GM21723 (cell line): Measurements from ENCODE around the gene TRPM5.

Experiments used
- ATAC-seq: cut with Tn5 transposase; IDR thresholded peaks from one replicate; pipeline ENCODE4 v1.9.1; 2021; ENCODE audit warnings: mild to moderate bottlenecking, moderate library complexity; ENCODE audit not compliant: unreplicated experiment

The TRPM5 gene

DNA sequence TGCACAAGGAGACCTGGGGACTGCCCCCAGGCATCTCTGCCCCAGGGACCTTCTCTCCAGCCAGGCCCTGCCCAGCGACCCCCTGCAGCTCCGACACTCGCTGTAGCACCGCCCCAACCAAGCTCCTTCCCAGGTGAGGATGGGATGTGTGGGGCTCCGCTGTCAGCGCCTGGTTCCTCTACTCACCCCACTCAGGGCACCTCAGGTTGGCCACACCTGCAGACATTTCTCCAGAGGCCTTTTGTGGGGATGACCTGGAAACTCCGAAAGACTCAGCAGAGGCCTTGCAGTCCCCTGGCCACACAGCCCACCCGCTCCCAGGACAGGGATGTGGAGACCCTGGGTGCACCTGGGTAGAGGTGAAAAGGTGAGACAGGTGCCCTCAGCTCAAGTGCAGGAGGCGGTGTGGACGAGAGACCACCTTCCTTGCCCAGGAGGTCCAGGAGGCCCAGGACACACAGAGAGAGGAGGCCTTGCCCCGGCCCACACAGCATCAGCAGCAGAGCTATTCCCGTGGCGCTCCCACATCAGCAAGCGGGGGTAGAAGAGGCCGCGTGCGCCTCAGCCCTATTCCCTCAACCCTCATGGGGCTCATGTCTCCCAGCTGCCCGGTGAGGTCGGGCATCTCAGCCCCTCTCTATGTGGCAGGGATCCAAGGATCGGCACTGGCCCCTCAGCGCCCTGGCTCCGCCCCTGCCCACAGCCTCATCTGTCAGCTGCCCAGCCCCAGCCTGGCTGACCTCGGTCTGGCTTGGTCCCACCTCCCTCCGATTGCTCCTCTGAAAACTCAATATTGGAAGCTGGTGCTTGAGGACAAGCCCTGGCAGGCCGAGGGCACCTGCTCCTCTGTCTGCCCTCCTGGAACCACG lies 20.9 kb downstream of the TRPM5 start:
- ATAC-seq: no peak

- ATAC-seq: no peak
Observed at GRCh38 chr11:2422461-2423156, 21.7 kb downstream of the TRPM5 start.

DNA sequence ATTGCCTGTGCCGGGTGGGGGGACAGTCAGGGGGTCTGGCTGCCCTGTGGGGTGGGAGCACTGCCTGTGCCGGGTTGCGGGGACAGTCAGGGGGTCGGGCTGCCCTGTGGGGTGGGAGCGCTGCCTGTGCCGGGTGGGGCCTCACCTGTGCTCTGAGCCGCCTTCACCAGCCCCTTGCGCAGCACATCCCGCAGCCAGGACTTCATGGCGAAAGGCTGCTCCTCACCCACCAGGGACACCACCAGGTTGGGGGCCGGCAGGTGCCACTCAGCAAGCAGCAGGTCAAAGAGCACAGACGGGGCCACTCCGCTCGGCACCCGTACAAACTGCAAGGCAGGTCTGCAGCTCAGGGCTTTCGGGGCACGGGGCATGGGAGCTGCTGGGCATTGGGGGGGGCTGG lies 22.3 kb downstream of the TRPM5 start:
- no peak for ATAC-seq

- ATAC-seq: no peak
Observed at GRCh38 chr11:2421226-2421994, 22.9 kb downstream of the TRPM5 start.

DNA sequence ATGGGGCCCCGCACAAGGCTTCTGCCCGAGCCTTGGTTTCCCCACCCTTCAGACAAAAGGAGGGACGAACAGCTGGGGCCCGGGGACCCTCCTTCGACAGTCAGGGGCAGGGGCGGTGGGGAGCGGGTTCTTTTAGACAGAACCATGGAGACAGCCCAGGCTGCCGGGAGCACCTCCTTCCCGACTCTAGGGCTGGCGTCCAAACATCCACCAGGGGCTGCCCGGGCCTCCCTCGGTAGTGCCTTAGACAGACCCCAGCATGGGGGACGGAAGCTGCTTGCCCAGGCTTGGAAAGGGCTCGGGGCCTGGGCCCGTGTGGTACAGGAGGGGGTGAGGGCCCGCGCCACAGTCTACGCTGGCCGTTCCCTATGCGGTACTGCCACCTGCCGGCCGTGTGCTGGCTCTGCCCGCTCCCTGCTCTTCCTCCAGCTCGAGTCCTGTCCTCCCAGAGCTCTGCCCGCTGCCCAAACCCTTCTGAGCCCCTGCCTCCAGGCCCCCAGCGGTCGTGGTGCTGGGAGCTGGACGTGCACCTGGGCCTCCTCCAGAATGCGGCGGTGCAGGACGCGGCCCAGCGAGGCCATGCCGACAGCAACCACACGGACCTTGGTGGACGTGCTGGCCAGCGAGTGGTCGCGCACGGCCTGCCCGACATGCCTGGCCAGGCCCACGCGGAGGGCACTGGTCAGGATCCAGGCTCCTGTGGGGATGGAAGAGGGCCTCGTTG lies 23.6 kb downstream of the TRPM5 start:
- peak; percentile 81 for ATAC-seq

DNA sequence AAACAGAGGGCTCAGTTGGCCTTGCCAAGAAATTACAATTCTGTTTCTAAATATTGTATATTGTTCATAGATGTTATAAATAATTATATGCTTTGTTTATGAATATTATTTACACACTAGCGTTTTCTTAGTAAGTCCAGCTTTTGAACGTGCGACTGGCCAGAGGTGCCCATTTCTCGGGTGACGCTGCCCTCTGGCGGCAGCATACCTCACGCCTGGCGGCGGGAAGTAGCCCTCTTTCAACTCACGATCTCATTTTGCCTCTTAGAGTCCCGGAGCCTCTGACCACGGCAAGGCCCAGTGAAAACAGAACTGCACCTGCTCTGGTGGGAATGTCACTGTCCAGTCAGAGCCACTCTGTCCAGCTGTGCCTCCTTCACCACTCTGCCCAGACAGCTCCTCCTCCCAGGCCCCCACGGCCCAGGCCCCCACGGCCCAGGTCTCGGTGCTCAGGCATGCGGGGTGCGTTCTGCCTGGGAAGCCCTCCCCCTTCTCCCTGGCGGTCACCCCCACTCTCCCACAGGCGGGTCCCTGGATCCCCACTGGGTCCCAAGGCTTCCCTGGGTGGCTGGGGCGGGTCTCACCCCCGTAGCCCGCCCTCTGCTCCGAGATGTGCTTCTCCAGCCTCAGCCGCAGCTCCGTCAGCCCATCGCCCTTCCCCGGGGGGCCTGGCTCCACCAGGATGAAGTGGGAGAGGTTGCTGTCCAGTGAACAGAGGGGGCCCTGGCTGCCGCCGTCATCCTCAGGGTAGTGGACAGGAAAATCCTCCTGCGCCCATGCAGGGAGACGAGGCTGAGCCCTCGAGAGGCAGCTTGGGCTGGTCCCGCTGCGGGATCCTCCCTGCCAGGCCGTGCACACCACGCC lies 24.4 kb downstream of the TRPM5 start:
- no peak for ATAC-seq

DNA sequence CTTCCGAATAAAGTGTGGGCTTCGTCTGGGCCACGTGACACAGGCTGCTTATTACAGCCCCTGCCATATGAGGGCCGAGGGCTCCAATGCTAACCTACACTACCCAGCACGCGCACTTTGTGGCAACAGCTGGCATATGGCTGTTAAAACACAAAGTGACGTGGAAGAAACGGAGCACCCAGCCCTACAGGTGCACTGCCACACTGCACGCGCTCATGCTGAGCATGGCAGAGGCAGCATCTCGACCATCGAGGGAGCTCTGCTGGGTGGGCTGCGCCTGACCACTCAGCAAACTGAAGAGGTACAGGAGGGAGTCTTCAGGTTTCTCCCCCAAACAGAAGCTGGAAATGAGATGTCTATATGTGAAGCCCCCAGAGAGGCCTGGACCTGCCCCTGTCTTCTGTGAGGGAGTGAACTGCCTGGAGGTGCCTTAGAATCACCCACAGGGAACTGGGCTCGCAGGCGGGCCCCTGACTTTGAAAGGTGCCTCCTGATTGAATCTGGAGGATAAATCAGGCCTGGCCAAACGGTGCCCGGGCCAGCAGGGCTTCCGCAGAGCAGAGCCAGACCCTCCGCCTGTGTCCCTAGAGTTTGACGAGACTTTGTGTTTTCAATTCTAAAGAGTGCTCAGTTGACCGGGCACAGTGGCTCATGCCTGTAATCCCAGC lies 25.5 kb downstream of the TRPM5 start:
- ATAC-seq: no peak

- ATAC-seq: no peak
Observed at GRCh38 chr11:2417856-2418692, 26.2 kb downstream of the TRPM5 start.

DNA sequence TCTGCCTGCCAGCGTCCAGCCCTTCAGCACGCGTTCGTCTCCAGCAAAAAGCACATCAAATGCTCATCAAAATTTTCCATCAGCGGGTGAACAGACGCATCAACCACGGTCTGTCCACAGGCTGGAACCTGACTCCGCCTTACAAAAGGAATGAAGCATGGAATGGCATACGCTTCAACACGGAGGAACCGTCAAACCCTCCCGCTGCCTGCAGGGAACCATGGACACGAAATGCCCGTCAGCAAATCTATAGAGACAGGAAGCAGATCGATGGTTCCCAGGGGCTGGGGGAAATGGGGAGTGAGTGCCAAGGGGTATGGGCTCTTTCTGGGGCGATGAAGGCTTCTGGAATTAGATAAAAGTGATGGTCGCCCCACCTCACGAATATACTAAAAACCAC lies 27.5 kb downstream of the TRPM5 start:
- no peak for ATAC-seq

DNA sequence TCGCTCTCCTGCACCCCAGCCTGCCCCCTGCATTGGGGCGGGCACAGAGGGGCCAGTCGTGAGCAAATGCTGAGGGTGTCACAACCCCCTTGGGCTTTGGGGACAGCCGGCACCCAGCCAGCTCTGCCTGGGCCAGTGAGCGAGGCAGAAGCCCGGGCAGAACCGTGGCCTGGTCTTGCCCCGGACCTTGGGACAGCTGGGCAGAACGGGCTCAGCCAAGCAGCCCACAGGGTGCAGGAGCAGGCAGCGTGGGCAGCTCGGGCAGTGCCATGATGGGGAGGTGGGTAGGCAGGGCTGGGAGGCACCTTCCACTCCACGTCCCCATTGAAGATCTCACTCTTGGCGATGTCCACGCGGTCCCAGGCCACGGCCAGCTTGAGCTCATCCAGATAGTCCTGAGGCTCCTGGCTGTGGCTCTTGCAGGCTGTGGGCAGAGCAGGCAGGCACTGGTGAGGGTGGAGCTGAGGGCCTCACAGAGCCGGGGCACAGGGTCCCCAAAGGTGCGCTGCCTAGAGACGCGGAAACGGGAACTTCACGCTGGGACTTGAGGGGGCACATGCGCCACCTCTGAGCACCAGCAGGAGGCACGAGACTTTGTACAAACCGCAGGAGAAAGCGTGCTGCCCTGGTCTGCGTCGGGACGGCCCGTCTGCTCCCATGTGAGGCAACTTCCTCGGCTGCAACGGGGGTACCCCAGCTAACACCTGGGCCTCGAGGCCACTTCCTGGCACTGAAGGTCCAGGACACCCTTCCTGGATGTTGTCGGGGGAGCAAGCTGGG lies 28.5 kb downstream of the TRPM5 start:
- no peak for ATAC-seq

DNA sequence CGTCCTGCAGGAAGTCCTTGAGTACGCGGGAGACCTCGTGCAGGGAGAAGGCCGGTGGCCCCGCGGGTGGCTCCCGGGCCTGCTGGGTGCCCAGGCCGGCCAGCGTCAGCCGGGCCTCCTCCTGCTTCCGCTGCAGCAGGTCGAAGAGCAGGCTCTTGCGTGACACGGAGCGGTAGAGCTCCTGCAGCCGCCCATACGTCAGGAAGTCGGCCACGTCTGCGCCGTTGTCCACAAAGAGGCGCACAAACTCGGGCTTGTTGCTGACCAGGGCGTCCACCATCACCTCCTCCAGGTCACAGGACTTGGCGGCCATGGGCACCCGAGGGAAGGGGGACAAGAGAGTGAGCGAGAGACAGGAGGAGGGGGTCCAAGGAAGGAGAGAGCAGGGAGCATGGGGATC lies 29.1 kb downstream of the TRPM5 start:
- ATAC-seq: no peak

- no peak for ATAC-seq
Observed at GRCh38 chr11:2414616-2415015, 29.7 kb downstream of the TRPM5 start.

DNA sequence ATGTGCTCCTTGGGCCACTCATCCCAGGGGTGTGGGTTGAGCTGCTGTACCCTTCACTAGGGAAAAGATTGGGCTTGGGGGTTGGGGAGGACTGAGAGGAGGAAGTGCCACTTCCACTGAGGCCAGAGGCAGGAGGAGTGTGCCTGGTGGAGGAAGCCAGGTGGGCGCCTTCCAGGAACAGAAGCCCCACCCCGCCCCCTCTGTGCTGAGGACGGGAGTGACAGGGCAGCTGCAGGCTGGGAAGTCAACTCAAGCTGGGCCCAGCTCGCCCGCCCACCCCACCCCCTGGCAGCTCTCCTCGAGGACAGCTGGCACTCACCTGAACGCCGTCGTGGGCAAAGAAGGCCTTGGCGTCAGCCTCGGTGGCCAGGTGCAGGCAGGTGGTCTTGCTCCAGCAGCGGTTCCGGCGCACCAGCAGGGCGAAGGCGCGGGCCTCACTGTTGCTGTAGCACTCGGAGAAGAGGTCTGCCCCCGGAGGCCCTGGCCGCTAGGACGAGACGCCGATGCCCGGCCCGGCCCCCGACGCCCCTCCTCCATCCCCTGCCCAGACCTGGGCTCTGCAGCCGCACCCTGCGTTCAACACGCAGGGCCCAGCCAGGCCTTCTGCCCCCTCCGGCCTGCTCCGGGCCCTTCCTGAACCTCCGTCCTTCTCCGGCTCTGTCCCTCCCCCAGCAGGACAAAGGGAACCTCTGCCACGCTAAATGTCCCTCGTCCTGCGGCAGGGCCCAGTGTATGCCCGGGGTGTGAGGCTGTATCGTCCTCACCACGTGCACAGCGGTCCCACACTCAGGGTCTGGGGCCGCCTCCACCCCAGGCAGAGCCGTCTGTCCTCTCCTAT lies 30.4 kb downstream of the TRPM5 start:
- no peak for ATAC-seq

DNA sequence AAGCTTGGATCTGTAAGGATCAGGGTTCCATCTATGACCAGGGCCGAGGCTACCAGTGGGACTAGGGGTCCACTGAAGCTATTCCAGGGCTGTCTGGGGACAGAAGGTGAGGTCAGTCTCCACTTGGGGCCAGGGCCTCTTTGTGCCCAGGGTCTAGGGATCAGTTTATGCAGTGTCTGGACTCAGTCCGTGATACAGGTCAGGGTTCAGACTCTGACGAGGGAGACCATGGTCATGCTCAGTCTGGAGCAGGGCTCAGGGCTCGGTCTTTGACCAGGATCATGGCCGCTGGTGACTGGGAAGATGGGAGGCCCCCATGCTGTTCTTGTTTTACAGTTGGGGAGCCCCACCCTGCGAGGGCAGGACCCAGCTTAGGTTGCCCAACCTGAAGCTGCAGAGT lies 32.0 kb downstream of the TRPM5 start:
- ATAC-seq: no peak

DNA sequence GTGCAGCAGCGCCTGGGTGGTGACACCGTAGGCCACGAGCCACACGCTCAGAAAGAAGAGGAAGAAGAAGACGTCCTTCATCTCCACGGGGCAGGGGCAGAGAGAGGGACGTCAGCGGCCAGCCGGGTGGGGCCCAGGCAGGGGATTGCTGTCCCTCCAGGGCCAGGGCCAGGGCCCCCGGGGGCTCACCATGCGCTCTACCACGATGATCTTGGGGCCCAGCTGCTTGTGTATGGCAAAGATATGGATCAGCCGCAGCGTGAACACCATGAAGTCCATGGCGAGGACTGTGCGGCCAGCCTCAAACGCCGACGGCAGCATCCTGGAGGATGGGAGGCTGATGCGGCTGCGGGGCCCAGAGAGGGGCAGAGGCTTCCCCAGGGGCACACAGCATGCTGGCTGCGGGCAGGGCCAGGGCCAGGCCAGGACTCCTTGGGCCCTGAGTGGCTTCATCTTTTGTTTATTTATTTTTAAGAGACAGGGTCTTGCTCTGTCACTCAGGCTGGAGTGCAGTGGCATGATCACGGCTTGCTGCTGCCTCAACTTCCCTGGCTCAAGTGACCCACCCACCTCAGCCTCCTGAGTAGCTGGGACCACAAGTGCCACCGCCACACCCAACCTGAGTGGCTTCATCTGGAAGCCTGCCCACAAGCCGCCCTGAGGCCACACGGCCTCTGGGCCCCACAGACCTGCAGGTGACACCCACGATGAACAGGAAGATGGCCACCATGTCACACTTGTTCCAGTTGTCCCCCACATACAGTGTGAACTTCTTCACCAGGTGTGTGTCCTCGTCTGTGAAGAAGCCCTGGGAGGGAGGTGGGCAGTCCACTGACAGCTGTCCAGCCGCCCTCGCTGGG lies 32.6 kb downstream of the TRPM5 start:
- ATAC-seq: no peak

- ATAC-seq: no peak
Observed at GRCh38 chr11:2410616-2411015, 33.7 kb downstream of the TRPM5 start.
